GM19438 (cell line): ENCODE measurements around the gene LRFN4.
A peak's percentile ranks its signal among the peaks of the same experiment; 100 is the strongest.

Experiments used
- ATAC-seq: cut with Tn5 transposase; IDR thresholded peaks from one replicate; pipeline ENCODE4 v1.9.1; 2021; ENCODE audit warnings: low read depth; ENCODE audit not compliant: unreplicated experiment

LRFN4 gene

DNA sequence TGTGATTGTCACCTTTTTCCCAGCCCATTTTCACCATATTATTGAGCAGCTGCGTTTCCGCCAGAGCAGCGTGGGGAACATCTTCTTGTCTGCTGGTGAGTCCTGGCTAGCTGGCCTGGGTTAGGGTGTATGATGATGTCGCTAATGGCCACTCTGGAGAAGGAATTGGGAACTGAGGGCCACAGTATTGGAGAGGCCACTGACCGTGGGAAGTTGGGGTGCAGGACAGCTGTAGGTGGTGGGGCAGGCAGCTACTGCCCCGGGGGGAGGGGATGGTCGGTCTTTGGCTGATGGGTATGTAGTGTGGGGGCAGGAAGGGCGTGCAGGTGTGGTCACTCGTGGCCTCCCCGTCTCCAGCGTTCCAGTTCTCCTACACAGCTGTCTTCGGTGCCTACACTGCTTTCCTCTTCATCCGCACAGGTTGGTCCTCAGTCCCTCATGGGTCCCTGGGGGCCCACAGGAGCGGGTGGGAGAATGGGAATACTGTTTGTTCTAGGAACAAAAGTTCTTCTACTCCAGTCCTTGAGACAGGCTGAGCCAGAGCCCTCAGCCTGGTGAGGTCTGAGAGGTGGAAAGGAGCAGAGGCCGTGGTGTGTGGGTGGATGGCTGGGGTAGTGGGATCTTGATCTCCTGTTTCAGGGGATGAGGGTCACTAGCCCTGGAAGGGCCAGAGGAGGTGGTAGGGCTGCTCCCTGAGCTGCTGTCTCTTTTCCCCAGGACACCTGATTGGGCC, 11.6 kb upstream of the LRFN4 start:
- ATAC-seq, result no peak

DNA sequence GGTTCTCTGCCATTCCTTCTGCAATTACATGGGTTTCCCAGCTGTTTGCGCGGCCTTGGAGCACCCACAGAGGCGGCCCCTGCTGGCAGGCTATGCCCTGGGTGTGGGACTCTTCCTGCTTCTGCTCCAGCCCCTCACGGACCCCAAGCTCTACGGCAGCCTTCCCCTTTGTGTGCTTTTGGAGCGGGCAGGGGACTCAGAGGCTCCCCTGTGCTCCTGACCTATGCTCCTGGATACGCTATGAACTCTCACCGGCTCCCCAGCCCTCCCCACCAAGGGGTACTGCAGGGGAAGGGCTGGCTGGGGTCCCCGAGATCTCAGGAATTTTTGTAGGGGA, 11.0 kb upstream of the LRFN4 start:
- ATAC-seq, result no peak

DNA sequence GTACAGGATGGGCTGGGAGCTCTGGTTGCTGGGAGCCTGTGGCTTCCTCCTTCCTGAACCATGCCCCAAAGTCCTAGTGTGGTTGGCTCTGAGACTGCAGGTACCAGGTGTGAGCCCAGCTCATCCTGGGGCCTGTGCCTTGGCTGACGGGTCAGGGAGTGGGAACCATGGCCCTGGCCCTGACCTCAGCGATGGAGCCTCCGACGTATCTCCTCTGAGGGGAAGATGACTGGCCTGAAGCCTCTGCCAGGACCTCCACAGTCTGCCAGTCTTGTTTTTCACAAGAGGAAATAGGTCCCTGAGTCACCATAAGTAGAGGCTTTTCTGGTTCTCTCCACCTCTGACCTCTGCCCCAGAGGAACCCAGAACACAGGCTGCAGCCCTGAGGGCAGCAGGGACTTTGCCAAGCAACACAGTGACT, 10.2 kb upstream of the LRFN4 start:
- ATAC-seq, result no peak

DNA sequence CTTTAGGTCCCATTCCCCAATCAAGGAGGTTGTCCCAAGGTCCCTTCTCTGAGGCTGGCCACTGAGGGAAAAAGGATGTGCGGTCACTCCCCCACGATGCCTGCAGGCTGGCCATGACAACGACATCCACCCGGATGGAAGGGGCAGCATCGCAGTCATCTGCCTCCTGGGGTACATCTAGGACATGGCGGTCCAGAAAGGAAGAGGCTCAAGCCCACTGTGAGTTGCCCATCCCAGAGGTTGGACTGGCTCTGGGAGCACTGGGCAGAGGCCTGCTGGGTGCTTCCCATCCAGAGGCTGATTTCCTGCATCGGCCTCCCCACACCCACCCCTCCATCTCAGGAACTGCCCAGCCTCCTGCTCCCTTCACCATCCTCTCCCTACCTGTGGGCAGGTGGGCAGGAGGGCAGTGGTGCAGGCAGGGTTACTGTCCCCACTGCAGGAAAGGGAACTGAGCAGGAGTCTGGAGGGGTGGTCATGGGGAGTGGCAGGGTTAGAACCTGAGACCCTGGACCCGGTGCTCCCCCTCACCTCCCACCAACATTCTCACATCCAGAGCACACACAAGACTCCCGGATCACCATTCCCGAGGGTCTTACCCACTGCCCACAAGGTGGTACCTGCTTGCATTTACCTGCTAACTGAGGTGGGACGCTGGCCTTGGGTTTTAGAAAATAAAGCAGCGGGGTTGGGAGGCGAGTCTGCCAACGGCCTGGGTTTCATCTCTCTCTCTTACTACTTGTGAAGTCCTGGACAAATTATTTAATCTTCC, 9.2 kb upstream of the LRFN4 start:
- ATAC-seq, result no peak

DNA sequence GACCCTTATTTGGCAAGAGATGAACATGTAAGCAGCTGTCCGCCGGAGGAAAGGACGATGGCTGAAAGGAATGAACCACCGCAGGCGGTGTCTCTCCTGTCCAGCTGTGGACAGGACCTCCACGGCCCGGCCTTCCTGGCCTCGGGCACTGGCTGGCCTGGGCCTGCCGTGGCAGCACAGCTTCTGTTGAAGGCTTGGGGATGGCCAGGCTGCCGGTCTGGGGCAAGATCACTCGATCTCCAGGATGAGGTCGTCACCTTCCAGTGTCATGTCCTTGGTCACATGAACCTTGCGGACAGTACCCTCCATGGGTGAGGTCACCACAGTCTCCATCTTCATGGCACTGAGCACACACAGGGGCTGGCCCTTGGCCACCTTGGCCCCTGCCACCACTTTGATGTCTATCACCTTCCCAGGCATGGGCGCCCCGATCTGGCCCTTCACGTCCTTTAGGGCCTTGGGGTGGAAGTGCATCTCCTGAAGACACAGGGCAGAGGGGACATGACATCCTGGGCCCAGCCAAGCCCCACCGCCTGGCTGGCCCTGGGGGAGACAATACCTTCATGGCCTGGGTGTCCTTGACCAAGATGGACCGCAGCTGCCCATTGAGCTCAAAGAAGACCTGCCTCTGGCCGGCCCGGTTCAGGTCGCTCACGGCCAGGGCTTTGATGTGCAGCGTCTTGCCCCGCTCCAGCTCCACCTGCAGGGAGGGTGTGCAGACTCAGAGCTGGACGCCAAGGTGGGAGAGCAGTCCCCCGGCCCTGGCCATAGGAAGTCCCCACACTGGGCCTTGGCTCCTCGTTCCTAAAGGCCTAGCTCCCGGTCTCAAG, 8.0 kb upstream of the LRFN4 start:
- ATAC-seq, result no peak

DNA sequence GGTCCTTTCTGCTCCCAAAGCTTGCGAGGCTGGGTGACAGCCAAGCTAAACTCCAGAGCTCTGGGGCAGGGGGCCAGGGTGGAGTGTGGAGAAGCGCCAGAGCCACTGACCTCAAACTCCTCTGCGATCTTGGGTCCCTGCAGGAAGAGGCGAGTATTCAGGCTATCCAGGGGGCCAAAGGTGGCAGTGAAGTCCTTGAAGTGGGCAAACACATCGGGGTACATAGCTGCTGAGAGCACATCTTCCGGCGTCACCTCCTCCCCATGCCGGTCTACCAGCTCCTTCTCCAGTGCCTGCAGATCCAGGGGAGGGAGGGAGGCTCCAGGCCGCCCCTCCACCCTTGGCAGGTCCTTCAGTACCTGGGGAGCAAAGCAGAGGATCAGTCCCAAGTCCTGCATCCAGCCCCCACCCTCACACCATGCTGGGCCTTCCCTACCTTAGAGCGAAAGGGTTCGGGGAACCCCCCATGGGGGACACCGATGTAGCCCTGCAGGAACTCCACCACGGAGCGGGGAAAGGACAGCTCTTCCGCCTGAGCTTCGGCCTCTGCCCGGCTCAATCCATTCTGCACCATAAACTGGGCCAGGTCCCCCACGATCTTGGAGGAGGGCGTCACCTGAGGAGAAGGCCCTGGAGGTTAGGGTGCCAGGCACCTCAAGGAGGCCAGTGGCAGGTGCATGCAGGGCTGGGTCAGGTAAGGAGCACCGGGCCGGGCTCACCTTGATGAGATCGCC, 7.2 kb upstream of the LRFN4 start:
- no peak for ATAC-seq

DNA sequence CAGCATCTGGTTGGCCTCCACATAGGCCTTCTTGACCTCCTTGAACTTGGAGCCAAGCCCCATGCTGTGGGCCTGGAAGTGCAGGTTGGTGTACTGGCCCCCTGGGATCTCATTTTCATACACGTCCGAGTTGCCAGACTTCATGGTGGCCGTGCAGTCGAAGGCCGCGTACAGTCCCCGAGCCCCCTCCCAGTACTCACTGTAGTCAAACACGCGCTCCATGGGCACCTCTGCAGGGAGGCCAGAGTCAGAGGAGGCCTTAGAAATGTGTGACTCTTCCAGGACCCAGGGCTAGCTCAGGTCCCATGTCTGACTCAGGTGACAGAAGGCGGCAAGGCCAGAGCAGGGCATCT, 6.7 kb upstream of the LRFN4 start:
- no peak for ATAC-seq

DNA sequence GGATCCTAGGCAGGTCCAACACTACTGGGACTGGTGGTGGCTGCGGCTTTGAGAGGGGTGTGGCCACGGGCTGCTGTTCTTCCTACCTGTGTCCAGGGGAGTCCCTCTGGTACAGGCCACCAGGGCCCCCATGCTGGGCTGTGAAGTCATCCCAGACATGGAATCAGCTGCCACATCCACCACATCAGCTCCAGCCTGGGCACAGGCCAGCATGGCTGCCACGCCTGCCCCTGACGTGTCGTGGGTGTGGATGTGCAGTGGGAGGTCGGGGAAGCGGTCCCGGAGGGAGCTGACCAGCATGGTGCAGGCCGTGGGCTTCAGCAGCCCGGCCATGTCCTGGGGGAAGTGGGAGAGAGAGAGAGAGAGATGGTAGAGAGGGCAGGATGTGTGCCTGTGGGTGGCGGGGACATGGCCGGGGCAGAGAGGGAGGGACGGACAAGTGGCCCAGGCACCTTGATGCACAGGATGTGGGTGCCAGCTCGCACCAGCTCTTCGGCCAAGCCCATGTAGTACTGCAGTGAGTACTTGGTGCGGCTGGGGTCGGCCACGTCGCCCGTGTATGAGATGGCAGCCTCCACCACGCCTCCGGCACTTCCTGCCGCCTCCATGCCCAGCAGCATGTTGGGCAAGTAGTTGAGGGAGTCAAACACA, 6.2 kb upstream of the LRFN4 start:
- ATAC-seq, result no peak

DNA sequence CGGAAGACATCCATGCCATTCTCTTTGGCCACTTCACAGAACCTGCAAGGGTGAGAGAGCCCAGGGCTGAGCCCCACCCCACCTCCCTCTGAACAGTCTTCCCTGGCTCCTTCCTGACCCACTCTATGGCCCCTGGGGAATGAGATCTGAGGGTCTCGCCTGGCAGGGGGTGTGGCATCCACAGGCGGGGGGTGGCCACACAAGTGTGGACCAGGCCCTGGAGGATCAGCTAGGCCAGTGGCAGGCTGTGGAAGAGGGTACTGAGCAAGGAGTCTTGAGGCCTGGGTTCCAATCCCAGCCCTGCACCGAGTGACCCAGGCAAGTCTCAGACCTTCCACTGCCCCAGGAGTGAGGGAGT, 5.6 kb upstream of the LRFN4 start:
- ATAC-seq, result no peak

DNA sequence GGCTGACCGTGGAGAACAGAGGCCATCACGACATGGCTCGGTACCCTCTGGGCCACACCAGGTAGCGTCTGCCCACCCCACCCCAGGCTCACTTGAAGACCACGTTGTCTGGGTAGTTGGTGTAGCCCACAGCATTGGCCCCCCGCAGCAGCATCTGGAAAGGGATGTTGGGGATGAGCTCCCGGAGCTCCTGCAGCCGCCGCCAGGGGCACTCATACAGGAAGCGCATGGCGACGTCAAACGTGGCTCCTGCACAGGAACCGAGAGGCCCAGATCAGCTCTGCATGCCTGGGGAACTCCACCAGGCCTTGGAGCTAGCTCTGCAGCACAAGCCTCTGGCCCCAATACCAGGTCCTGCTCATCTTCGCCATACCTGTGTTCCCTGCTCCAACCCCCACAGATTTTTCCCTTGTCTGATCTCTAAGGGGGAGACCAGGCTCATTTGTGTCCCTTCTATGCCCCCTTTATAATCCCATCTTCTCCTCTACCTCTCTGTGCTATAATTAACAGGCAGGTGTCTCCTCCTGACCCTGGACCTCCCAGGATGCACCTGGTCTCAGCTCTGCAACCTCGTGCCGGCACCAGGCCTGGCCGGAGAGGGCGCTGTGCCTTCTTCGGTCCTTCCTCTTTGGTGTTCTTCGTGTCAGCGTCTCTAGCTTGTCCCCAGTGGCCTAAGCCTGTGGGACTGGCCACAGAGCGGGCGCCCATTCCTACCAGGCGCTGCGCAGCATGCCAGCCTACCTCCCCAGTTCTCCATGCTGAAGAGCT, 5.0 kb upstream of the LRFN4 start:
- no peak for ATAC-seq

DNA sequence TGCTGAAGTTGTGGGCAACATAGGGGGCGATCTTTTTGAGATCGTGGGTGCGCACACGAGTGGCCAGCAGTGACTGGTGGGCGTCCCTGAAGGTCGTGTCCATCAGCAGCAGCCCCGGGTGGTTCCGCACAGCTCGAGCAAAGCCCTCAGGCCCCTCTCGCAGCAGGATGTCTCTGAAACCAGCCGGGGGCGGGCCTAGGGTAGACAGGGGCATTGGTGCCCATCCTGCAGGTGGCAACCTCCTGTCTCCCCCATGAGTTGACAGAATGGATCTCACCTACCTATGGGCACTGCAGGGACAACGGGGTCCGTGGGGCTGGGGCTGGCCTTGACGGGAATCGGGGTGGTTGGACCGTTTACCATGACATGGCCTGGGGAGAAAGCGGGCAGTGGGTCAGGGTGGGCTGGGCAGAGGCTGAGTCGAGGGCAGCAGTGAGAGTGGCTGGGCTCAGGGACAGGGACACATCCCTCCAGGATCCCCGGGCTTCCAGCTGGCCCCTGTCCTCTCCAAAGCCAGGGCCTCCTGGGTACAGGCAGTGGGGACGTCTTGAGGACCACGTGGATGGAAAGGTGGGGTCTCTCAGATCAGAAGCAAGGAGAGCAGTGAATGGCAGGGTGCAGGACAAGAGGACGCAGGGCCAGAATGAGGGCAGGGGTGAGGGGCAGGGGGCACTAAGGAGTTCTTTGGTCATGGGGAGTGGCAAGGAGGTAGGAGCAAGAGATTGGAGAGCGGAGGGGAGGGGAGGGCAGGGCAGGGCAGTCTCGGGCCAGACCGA, 4.2 kb upstream of the LRFN4 start:
- ATAC-seq, result no peak

DNA sequence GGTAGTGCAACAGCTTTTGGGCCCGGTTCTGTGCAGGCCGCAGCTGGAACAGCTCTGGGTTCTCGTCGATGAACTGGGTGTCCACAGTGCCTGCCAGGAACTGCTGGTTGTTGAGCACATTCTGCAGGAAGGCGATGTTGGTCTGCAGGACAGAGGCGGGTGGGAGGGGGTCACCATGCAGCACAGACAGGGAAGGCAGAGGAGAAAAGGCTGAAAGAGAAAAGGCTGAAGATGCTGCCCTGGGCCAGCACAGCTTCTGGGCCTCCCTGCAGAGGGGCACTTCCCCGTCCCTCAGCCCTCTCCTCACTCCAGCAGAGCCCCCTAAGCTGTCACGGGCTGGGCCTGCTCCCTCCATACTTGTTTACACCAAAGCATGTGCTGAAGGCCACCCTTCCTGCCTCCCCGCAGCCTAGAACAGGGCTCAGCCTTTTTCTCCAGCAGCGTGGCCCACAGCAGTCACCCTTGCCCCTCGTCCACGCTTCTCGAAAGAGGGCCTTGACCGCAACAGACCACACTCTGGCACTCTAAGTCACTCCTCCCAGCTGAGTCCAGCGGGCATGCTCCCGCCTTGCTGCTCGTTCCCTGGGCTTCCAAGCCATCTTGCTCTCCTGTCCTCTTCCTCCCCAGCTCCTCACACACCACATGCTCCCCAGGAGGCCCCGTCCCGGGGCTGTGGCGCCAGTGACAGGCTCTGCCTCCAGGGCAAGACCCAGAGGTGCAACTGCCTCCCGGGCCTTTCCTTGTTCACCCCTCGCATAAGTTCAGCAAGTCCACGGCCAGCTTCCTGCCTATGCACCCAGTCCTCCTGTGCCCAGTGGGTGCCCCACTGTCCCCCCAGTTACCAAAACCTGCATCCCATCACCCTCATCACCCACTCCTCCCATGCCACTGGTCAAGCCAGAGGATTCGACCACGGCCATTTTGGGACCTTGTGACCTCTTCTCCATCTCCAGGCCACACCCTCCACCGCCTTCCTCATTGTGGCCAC, 3.3 kb upstream of the LRFN4 start:
- ATAC-seq, result no peak

DNA sequence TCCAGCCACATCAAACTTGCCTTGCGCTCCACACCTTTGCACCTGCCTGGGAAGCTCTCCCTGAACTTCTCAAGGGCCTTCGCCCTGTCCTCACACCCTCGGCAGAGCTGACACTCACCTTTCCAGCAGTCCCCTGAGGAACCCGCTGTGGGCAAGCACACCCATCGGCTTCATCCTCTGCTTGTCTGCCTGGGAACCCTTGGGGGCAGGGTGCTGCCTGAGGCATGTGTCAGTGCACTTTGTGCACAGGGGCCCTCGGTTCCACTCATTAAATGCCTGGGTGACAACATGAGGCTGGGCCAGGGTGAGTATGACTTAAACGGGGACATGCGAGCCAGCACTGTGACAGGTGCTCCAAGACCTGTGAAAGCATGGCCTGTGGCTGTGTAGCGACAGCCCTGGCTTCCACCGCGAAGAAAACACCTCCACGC, 2.6 kb upstream of the LRFN4 start:
- no peak for ATAC-seq

DNA sequence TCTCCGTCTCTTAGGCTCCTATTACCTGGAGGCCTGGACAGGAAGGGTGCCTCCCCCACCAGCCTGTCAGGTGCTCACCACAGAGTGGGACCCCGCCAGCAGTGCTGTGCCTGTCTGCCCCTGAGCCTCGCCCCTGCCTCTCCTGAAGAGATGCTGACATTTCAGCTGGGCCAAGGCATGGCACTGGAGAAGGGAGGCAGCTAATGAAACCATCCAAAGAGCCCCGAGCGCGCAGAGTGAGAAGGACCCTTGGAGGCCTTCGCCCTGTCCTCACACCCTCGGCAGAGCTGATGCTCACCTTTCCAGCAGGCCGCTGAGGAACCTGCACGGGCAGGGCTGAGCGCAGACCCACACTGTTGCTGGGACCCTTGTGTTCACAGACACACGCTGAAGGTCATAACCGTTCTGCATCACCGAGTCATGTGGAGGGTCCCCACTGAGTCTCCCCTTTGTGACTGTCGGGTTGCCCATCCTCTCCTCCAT, 2.1 kb upstream of the LRFN4 start:
- ATAC-seq, result no peak

DNA sequence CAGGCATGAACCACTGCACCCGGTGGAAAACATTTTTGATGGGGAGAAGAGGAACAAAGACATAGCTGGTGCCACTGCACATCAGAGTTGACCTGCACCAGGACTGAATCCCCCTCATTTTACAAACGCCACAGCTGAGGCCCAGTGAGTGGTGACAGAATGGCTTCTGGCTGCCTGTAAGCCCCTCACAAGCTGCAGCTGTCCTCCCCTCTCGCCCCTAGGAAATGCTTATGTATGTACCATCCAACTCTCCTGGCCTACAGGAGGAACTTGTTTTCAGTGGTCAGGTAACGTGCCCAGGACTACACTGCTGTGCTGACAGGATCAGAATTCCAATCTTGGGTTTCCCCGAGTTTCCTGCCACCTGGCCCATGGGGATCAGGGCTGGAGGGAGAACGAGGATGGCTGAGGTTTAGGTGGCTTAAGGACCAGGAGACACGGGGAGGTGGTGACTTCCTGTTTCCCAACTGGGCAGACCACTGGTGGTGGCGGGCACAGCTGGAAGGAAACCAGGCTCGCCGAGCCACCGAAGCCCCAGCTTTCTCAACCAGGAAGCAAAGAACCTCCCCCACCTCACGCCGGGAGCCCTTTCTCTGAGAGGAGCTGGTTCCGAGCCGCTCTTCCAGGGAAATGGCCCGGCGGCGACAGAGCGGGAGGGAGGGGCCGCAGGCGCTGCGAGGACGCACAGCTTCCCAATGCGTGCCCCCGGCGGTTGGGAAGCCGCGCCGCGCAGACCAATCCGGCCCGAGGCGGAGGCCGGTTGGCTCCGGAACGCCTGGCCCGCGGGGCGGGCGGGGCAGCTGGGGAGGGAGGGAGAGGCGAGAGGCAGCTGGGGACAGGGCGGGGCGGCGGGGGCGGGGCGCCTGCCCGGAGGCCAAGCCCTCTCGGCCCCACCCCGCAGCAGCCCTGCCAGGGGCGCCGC, 1.0 kb upstream of the LRFN4 start:
- ATAC-seq, result peak; percentile 65

DNA sequence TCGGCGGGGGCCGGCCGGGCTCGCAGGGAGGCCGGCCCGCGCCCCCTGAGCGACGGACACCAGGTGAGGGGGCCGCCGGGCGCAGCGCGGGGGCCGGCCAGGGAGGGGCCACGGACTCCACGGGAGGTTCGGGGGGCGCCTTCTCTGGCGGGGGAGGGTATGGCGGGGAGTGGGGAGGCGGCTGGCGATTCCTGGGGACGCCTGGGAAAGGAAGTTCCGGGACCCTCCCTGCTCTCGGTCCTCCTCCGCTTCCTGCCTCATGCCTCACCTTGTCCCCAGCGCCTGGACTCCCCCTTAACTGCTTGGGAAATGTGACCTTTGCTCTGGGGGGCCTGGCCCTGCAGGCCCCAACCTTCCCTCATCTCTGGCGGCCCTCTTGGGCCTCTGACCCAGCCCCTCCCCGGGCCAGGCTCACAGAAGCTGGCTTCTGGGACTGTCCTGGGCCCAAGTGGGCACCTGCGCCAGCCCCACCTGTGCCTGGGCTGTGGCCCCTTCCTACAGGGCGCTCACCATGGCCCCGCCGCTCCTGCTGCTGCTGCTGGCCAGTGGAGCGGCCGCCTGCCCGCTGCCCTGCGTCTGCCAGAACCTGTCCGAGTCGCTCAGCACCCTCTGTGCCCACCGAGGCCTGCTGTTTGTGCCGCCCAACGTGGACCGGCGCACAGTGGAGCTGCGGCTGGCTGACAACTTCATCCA, 516 bp downstream of the LRFN4 start:
- ATAC-seq, result no peak
